GM23248 (cell line): Measurements from ENCODE around the gene PROC. TPM values are rescaled to one million over a fixed set of nuclear protein-coding genes. Genes with fewer than 3 reads are reported as not detected.

ENCODE experiments used
- DNase-seq: peaks from one replicate; pipeline ENCODE4 v3.0.0-alpha.2; 2015
- H2AFZ ChIP-seq: fragments of 200-600 bp; sonication (generic); 2 replicates; pipeline ENCODE4 v1.6.1; 2016; ENCODE audit warnings: antibody characterized with exemption
- H3F3A ChIP-seq: fragments of 200-600 bp; sonication (generic); 2 replicates; pipeline ENCODE4 v1.6.1; 2016; ENCODE audit warnings: mild to moderate bottlenecking, antibody characterized with exemption, mixed run types; ENCODE audit not compliant: insufficient read depth
- H3K27ac ChIP-seq: fragments of 200-600 bp; sonication (generic); 2 replicates; pipeline ENCODE4 v1.5.1; 2016; ENCODE audit warnings: mild to moderate bottlenecking
- H3K27me3 ChIP-seq: fragments of 200-600 bp; sonication (generic); replicated peaks from 2 replicates; pipeline ENCODE4 v1.6.1; 2016; ENCODE audit warnings: mild to moderate bottlenecking; ENCODE audit not compliant: insufficient read depth
- H3K36me3 ChIP-seq: fragments of 200-600 bp; sonication (generic); 2 replicates; pipeline ENCODE4 v1.6.1; 2016; ENCODE audit warnings: low read depth, mild to moderate bottlenecking
- H3K4me1 ChIP-seq: fragments of 200-600 bp; sonication (generic); 2 replicates; pipeline ENCODE4 v1.6.1; 2016; ENCODE audit warnings: mild to moderate bottlenecking; ENCODE audit not compliant: insufficient read depth
- H3K4me2 ChIP-seq: fragments of 200-600 bp; sonication (generic); one replicate; pipeline ENCODE4 v1.6.1; 2016; ENCODE audit warnings: mild to moderate bottlenecking; ENCODE audit not compliant: unreplicated experiment
- H3K4me3 ChIP-seq: fragments of 200-600 bp; sonication (generic); 2 replicates; pipeline ENCODE4 v1.5.1; 2016; ENCODE audit warnings: mild to moderate bottlenecking
- H3K79me2 ChIP-seq: fragments of 200-600 bp; sonication (generic); 2 replicates; pipeline ENCODE4 v1.6.1; 2016; ENCODE audit warnings: mild to moderate bottlenecking; ENCODE audit not compliant: insufficient read depth
- H3K9ac ChIP-seq: fragments of 200-600 bp; sonication (generic); 2 replicates; pipeline ENCODE4 v1.6.1; 2016; ENCODE audit warnings: mild to moderate bottlenecking
- H3K9me2 ChIP-seq: fragments of 200-600 bp; sonication (generic); 2 replicates; pipeline ENCODE4 v1.6.1; 2016; ENCODE audit warnings: mixed run types, mild to moderate bottlenecking, moderate library complexity; ENCODE audit not compliant: insufficient read depth
- H3K9me3 ChIP-seq: fragments of 200-600 bp; sonication (generic); one replicate; pipeline ENCODE4 v1.6.1; 2017; ENCODE audit warnings: low read depth
- H4K20me1 ChIP-seq: fragments of 200-600 bp; sonication (generic); 2 replicates; pipeline ENCODE4 v1.6.0; 2016; ENCODE audit not compliant: insufficient read depth
- EZH2 ChIP-seq: fragments of 200-600 bp; sonication (generic); IDR thresholded peaks from 2 replicates; pipeline ENCODE4 v1.6.1; 2018; ENCODE audit warnings: antibody characterized with exemption, mild to moderate bottlenecking; ENCODE audit not compliant: insufficient read depth, poor library complexity, severe bottlenecking
- EZH2phosphoT487 ChIP-seq: fragments of 200-600 bp; sonication (generic); IDR thresholded peaks from 2 replicates; pipeline ENCODE4 v1.6.1; 2018; ENCODE audit warnings: antibody characterized with exemption, moderate library complexity, mild to moderate bottlenecking, low read depth; ENCODE audit not compliant: insufficient read depth
- WGBS, 2 experiments: methylation state at CpG; one replicate each; pipeline ENCODE4 v1.1.6; 2015 to 2017; ENCODE audit warnings: low lambda C conversion rate in 2 of 2, low coverage in 1 of 2; ENCODE audit errors: missing lambda C conversion rate in 2 of 2; 5-methylcytosine and 5-hydroxymethylcytosine counted together
- in situ Hi-C: fragments of 300-500 bp; cut with MboI; formaldehyde crosslinking; loops from 2 replicates; pipeline ENCODE4 v1.15.0; 2020
- polyA plus RNA-seq: library from polyadenylated mRNA; unstranded; fragments of >200 nt; fragmentation: Nextera tagmentation; extraction: Ambion mirVana; gene quantifications from 2 replicates; pipeline ENCODE4 v1.2.1, GENCODE V29; 2016
- total RNA-seq: library from RNA; depleted of rRNA; stranded (reverse); fragments of >200 nt; shearing (Covaris generic); gene quantifications from 2 replicates; pipeline ENCODE4 v1.2.3, GENCODE V29; 2014; rRNA removed

PROC gene
- not detected in 2 replicates for total RNA-seq
- polyA plus RNA-seq, result not detected in 2 replicates

DNA sequence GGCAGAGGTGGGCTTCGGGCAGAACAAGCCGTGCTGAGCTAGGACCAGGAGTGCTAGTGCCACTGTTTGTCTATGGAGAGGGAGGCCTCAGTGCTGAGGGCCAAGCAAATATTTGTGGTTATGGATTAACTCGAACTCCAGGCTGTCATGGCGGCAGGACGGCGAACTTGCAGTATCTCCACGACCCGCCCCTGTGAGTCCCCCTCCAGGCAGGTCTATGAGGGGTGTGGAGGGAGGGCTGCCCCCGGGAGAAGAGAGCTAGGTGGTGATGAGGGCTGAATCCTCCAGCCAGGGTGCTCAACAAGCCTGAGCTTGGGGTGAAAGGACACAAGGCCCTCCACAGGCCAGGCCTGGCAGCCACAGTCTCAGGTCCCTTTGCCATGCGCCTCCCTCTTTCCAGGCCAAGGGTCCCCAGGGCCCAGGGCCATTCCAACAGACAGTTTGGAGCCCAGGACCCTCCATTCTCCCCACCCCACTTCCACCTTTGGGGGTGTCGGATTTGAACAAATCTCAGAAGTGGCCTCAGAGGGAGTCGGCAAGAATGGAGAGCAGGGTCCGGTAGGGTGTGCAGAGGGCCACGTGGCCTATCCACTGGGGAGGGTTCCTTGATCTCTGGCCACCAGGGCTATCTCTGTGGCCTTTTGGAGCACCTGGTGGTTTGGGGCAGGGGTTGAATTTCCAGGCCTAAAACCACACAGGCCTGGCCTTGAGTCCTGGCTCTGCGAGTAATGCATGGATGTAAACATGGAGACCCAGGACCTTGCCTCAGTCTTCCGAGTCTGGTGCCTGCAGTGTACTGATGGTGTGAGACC lies at the start of gene PROC:
Gene PROC (plus strand): TSS at position 128 of the 812 bp plus-strand sequence. CDS start 1,516 bp downstream, outside the sequence.
- H4K20me1 ChIP-seq, result no peaks in the 10 kb centered on the region
- H3K9ac ChIP-seq, result no peak within 1 kb of the TSS
- H3K9me2 ChIP-seq, result no peaks in the 10 kb centered on the region
- peaks cover 8% of the 10 kb centered on the region for H3F3A ChIP-seq
- H3K79me2 ChIP-seq, result no peaks in the 10 kb centered on the region
- H3K27ac ChIP-seq, result no peak within 1 kb of the TSS
- no peaks in the 10 kb centered on the region for H3K27me3 ChIP-seq
- no peak within 1 kb of the TSS for H2AFZ ChIP-seq
- no peak for TF ChIP-seq EZH2phosphoT487
- no peak for TF ChIP-seq EZH2
- DNase-seq, result no peak
- H3K4me2 ChIP-seq, result no peak within 1 kb of the TSS
- no peaks in the 10 kb centered on the region for H3K9me3 ChIP-seq
- peaks cover 13% of the 10 kb centered on the region for H3K4me1 ChIP-seq
- no peak within 1 kb of the TSS for H3K4me3 ChIP-seq
- 91 to 93% methylated on average over 16 of the region's 16 CpGs for WGBS, 2 experiments
- no peaks in the 10 kb centered on the region for H3K36me3 ChIP-seq
- in situ Hi-C loops, result no loop called here

DNA sequence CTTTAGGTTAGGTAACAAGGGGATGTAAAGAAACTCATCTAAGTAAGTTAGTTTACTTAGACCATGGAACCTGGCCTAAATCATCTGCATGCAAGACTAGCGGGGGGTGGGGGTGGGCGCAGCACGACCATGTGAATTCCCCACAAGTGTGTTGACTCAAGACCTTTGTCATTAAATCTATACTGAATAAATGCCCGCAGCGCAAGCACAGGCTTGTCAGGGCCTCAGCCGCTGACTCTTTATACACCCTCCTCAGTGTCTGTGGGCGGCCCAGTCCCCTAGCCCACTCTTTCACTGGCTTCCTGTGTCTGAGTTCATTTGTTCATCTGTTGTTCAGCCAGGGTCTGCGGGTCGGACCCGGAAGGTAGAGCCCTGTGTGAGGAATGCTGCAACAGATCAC lies 48.2 kb upstream of the PROC start:
- Histone ChIP-seq H3K9me2 (no peaks in the 10 kb centered on the region), H4K20me1 (no peaks in the 10 kb centered on the region; the same call in 1 of the 2 replicates), H3K4me1 (0 out of 2 replicates have a peak, but pooled peaks cover 3% of the 10 kb centered on the region), H3K9ac (no peak overlapping the region), H3K27ac (no peak overlapping the region), H3K79me2 (peaks cover 100% of the 10 kb centered on the region), H2AFZ (no peak overlapping the region), H3K27me3 (no peaks in the 10 kb centered on the region), H3K9me3 (no peaks in the 10 kb centered on the region), H3K4me2 (no peak overlapping the region), H3K4me3 (no peak overlapping the region), H3F3A (no peaks in the 10 kb centered on the region), H3K36me3 (no peaks in the 10 kb centered on the region)
- TF ChIP-seq EZH2phosphoT487 (no peak), EZH2 (no peak)
- 95 to 96% methylated on average over 10 of the region's 10 CpGs for WGBS, 2 experiments
- DNase-seq, result no peak
- in situ Hi-C loops, result no loop called here

DNA sequence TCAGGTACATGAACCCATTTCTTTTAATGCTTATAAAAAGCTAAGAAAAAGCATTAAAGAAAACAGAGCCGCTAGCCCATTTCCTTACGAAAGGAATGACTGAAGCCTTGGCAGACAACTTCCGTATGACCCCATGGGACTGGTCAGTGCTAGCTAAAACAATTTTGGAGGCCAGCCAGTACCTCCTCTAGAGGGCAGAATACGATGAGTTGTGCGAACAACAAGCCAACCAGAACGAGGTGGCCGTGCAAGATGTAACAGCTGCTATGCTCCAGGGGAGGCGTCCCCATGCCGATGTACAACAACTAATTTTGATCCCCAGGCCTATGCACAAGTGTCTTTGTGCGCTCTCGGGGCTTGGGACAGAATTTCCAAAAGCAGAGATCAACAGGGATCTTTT lies 47.2 kb upstream of the PROC start:
- 93 to 94% methylated on average over 11 of the region's 11 CpGs for WGBS, 2 experiments
- no peak for TF ChIP-seq EZH2
- no peak for TF ChIP-seq EZH2phosphoT487
- H3K4me2 ChIP-seq, result no peak overlapping the region

DNA sequence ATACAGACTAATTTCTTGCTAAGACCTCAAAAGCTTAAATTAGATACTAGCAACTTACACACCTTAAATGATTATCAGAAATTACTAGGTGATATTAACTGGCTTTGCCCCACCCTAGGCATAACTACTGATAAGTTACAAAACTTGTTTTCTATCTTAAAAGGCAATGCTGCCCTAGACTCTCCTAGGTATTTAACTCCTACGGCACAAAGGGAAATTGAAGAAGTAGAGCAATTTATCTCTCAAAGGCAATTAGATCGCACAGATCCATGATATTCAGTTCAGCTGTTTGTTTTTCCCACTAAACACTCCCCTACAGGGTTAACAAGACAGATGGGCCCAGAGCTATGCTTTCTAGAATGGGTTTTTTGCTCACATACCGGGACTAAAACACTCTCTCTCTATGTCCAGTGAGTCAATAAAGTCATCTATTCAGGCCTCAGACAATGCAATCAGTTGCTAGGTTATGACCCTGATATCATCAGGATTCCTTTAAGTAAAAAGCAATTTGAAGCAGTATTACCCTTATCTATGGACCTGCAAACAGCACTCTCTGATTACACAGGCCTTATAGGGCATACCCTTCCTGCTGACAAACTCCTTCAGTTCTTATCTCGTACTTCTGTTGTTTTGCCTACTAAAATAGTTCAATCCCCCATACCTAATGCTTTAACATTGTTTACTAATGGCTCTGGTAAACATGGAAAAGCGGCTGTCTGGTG lies 44.7 kb upstream of the PROC start:
- no peak for TF ChIP-seq EZH2phosphoT487
- TF ChIP-seq EZH2, result no peak
- no peaks in the 10 kb centered on the region; the same call in 1 of the 2 replicates for H4K20me1 ChIP-seq
- in situ Hi-C loops, result no loop called here

More for the DNA sequence above, 47.2 kb upstream of the PROC start:
- H3K4me1 ChIP-seq, result no peaks in the 10 kb centered on the region
- no peak overlapping the region for H3K27ac ChIP-seq
- H3K9me3 ChIP-seq, result no peaks in the 10 kb centered on the region
- no peaks in the 10 kb centered on the region for H3K27me3 ChIP-seq
- DNase-seq, result no peak
- H3K36me3 ChIP-seq, result no peaks in the 10 kb centered on the region
- no peak overlapping the region for H3K4me3 ChIP-seq
- H4K20me1 ChIP-seq, result no peaks in the 10 kb centered on the region; the same call in 1 of the 2 replicates
- H3F3A ChIP-seq, result no peaks in the 10 kb centered on the region
- H3K9ac ChIP-seq, result no peak overlapping the region
- no peaks in the 10 kb centered on the region for H3K9me2 ChIP-seq
- in situ Hi-C loops, result no loop called here
- no peak overlapping the region for H2AFZ ChIP-seq
- peaks cover 100% of the 10 kb centered on the region for H3K79me2 ChIP-seq

More for the DNA sequence above, 44.7 kb upstream of the PROC start:
- peaks cover 99% of the 10 kb centered on the region for H3K79me2 ChIP-seq
- no peak overlapping the region for H3K4me3 ChIP-seq
- H3K27ac ChIP-seq, result no peak overlapping the region
- no peaks in the 10 kb centered on the region for H3K36me3 ChIP-seq
- H3K27me3 ChIP-seq, result no peaks in the 10 kb centered on the region
- H3K4me1 ChIP-seq, result peaks cover 12% of the 10 kb centered on the region
- no peaks in the 10 kb centered on the region for H3F3A ChIP-seq
- no peak overlapping the region for H2AFZ ChIP-seq
- H3K9me2 ChIP-seq, result no peaks in the 10 kb centered on the region
- H3K4me2 ChIP-seq, result no peak overlapping the region
- 97 to 98% methylated on average over 5 of the region's 5 CpGs for WGBS, 2 experiments
- no peak for DNase-seq
- H3K9me3 ChIP-seq, result no peaks in the 10 kb centered on the region
- no peak overlapping the region for H3K9ac ChIP-seq
